HepG2 (cell line): Measurements from ENCODE around the gene SLC41A1. TPM values are rescaled to one million over a fixed set of nuclear protein-coding genes. Genes with fewer than 3 reads are reported as not detected.

Source experiments
- CCAR2 ChIP-seq: fragments of 200-400 bp; formaldehyde crosslinking; optimal IDR thresholded peaks from 2 replicates; pipeline ENCODE3; 2018; ENCODE audit warnings: low read depth, mild to moderate bottlenecking, low read length, moderate library complexity
- CERS6 ChIP-seq: sonication (generic); formaldehyde crosslinking; IDR thresholded peaks from 2 replicates; pipeline ENCODE4 v1.5.0; 2020; ENCODE audit warnings: missing genetic modification reagents
- CHCHD3 ChIP-seq: sonication (generic); formaldehyde crosslinking; IDR thresholded peaks from 2 replicates; pipeline ENCODE4 v1.8.0; 2022; ENCODE audit warnings: mild to moderate bottlenecking, missing genetic modification reagents, moderate library complexity
- EED ChIP-seq: sonication (generic); formaldehyde crosslinking; IDR thresholded peaks from 2 replicates; pipeline ENCODE4 v1.5.0; 2020; ENCODE audit warnings: mild to moderate bottlenecking, missing genetic modification reagents
- KDM3A ChIP-seq: IDR thresholded peaks from 2 replicates; pipeline ENCODE4 v1.6.1; 2018; ENCODE audit warnings: low read depth, missing compliant biosample characterization
- RARA ChIP-seq: IDR thresholded peaks from 2 replicates; pipeline ENCODE4 v1.6.1; 2016; ENCODE audit warnings: missing genetic modification reagents, missing compliant biosample characterization
- SP4 ChIP-seq: sonication (generic); formaldehyde crosslinking; IDR thresholded peaks from 2 replicates; pipeline ENCODE4 v1.8.1; 2023; ENCODE audit warnings: mild to moderate bottlenecking, missing genetic modification reagents
- TIGD3 ChIP-seq: sonication (generic); formaldehyde crosslinking; IDR thresholded peaks from 2 replicates; pipeline ENCODE4 v1.5.1; 2020; ENCODE audit warnings: mild to moderate bottlenecking, missing genetic modification reagents, borderline replicate concordance
- ZBTB1 ChIP-seq: sonication (generic); formaldehyde crosslinking; IDR thresholded peaks from 2 replicates; pipeline ENCODE4 v1.4.0; 2020; ENCODE audit warnings: missing genetic modification reagents, borderline replicate concordance
- ZFP41 ChIP-seq: sonication (generic); formaldehyde crosslinking; IDR thresholded peaks from 2 replicates; pipeline ENCODE4 v1.4.0; 2020; ENCODE audit warnings: mild to moderate bottlenecking, missing genetic modification reagents, borderline replicate concordance
- ZNF136 ChIP-seq: sonication (generic); formaldehyde crosslinking; IDR thresholded peaks from 2 replicates; pipeline ENCODE4 v1.8.1; 2022; ENCODE audit warnings: low read depth, mild to moderate bottlenecking, moderate library complexity, missing genetic modification reagents
- ZNF292 ChIP-seq: sonication (generic); formaldehyde crosslinking; IDR thresholded peaks from 2 replicates; pipeline ENCODE4 v1.8.1; 2022; ENCODE audit warnings: mild to moderate bottlenecking, low read depth, missing genetic modification reagents, borderline replicate concordance
- ZNF670 ChIP-seq: sonication (generic); formaldehyde crosslinking; IDR thresholded peaks from 2 replicates; pipeline ENCODE4 v1.8.0; 2022; ENCODE audit warnings: mild to moderate bottlenecking, missing genetic modification reagents, borderline replicate concordance
- ZNF883 ChIP-seq: sonication (generic); formaldehyde crosslinking; IDR thresholded peaks from 2 replicates; pipeline ENCODE4 v1.5.1; 2020; ENCODE audit warnings: mild to moderate bottlenecking, missing genetic modification reagents; ENCODE audit errors: not compliant biosample characterization
- polyA plus RNA-seq, 8 experiments: library from polyadenylated mRNA; depleted of rRNA in 3 of 8; stranded (reverse) in 7 of 8; unstranded in 1 of 8; fragments of >200 nt; fragmentation: Illumina TruSeq in 4 of 8; extraction: Trizol in 4 of 8; gene quantifications; 2 replicates each; pipeline versions ENCODE4 v1.2.1 to v1.2.3, GENCODE V29; 2011 to 2016; ENCODE audit warnings: low read depth in 4 of 8, missing spikeins in 1 of 8, mixed read lengths in 1 of 8; ENCODE audit not compliant: insufficient read depth in 1 of 8
- total RNA-seq, 5 experiments: library from RNA; depleted of rRNA; stranded (reverse); fragments of >200 nt; fragmentation: Illumina TruSeq; extraction: Trizol; gene quantifications; 2 replicates each; pipeline ENCODE4 v1.2.3, GENCODE V29; 2016; ENCODE audit warnings: low read depth in 1 of 5
- TF ChIP-seq, protein P1 (sequence below): sonication (generic); formaldehyde crosslinking; conservative IDR thresholded peaks from 2 replicates; pipeline ENCODE4 v1.4.0; 2020; ENCODE audit warnings: missing genetic modification reagents

Gene SLC41A1
- total and polyA plus RNA-seq, 2 of the 13 experiments (the other 11 are each of a cell fraction or from before 2014, with no cell fraction given): 2.2 to 4.6 TPM

DNA sequence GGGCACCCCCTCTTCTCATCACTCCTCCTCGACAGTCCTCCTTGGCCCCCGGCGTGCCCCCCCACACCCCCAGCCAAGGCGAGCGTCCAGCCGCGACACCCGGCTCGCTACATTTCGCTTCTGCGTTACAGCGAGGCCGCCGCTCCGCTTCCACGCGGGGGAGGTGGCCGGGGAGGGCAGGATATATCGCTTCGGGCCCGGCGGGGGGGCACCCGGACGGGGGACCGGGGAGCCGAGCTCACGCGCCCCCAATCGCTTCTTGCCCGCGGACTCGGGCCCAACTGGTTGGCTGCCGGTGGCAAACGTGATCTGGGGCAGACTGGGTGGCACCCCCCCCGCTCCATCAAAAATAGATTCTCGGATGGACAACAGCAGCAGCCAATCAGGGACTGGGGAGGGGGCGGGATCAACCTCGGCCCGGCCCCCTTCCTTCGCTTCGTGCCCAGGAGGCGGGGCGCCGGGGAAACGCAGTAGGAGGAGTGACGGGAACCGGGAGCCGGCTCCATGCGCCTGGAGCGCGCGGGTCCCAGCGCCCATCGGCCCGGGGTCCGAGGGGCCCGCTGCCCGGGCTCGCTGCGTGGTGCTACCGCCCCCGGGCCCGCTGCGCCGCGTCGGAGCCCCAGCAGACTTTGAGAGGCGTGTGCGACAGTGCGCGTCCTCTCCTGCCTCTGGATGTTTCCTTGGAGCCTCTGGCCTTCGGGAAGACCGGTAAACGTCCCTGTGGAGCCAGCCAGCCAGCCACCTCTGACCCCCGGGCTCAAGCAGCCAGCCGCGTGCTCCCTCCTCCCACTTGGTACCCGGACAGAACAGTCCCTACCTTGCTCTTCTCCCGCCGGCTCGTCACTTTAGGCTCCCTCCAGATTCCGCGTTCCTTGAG is at the start of gene SLC41A1 (continued):
- TF ChIP-seq ZNF136: no peak
- TF ChIP-seq ZNF292 (CRISPR knock-in tag): no peak
- TF ChIP-seq ZFP41 (CRISPR knock-in tag): no peak
- TF ChIP-seq CERS6 (CRISPR knock-in tag): no peak
- TF ChIP-seq, protein P1, sequence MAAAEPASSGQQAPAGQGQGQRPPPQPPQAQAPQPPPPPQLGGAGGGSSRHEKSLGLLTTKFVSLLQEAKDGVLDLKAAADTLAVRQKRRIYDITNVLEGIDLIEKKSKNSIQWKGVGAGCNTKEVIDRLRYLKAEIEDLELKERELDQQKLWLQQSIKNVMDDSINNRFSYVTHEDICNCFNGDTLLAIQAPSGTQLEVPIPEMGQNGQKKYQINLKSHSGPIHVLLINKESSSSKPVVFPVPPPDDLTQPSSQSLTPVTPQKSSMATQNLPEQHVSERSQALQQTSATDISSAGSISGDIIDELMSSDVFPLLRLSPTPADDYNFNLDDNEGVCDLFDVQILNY (CRISPR knock-in tag): no peak
- TF ChIP-seq ZNF670: peak; percentile 63; the same call in 1 of the 2 replicates
- 0 out of 2 replicates have a peak, but pooled peaks have one; percentile 18 for TF ChIP-seq KDM3A (CRISPR knock-in tag)
- TF ChIP-seq EED (CRISPR knock-in tag): no peak; the same call in 1 of the 2 replicates
- peak; percentile 52; the same call in 1 of the 2 replicates for TF ChIP-seq SP4 (CRISPR knock-in tag)
- no peak for TF ChIP-seq ZBTB1 (CRISPR knock-in tag)
- TF ChIP-seq CCAR2: no peak
- no peak for TF ChIP-seq TIGD3 (CRISPR knock-in tag)
- TF ChIP-seq RARA: no peak
- TF ChIP-seq CHCHD3 (CRISPR knock-in tag): no peak
- TF ChIP-seq ZNF883: no peak
